Activated CD4-positive, alpha-beta memory T cell treated with anti-CD3 and anti-CD28 coated beads for 36 hours (primary cell): ENCODE measurements around the gene ANKRD34A. TPM values are rescaled to one million over a fixed set of nuclear protein-coding genes. Genes with fewer than 3 reads are reported as not detected.

Experiments used
- CTCF ChIA-PET: fragments of 350-600 bp; sonication (Branson Sonifier 250); formaldehyde crosslinking; loops from one replicate; lab custom pipeline; 2021; ENCODE audit warnings: antibody characterized with exemption, inconsistent platforms; lab: Charles Lee
- POLR2A ChIA-PET: fragments of 350-600 bp; sonication (Branson Sonifier 250); formaldehyde crosslinking; loops from one replicate; lab custom pipeline; 2021; ENCODE audit warnings: antibody characterized with exemption; lab: Charles Lee
- DNase-seq: peaks from one replicate; pipeline ENCODE4 v3.0.0-alpha.2; 2020
- H3K27ac Mint-ChIP-seq: one replicate; pipeline ENCODE4 v1.8.0; 2021; ENCODE audit warnings: mixed read lengths
- H3K27me3 Mint-ChIP-seq: one replicate; pipeline ENCODE4 v1.8.0; 2021; ENCODE audit warnings: mixed read lengths
- H3K36me3 Mint-ChIP-seq: one replicate; pipeline ENCODE4 v1.8.0; 2021; ENCODE audit warnings: mixed read lengths
- H3K4me1 Mint-ChIP-seq: one replicate; pipeline ENCODE4 v1.8.0; 2021; ENCODE audit warnings: low read depth, mixed read lengths
- H3K4me3 Mint-ChIP-seq: one replicate; pipeline ENCODE4 v1.8.0; 2021; ENCODE audit warnings: mild to moderate bottlenecking, mixed read lengths
- H3K9me3 Mint-ChIP-seq: one replicate; pipeline ENCODE4 v1.8.0; 2021; ENCODE audit warnings: mixed read lengths
- intact Hi-C: fragments of 100-400 bp; cut with micrococcal nuclease; formaldehyde crosslinking; loops from one replicate; pipeline ENCODE4 v1.15.1; 2023
- total RNA-seq, 2 experiments: library from RNA; stranded (reverse); gene quantifications; one replicate each; pipeline ENCODE4 v1.2.3, GENCODE V29; 2021

ANKRD34A gene
- total RNA-seq, 2 experiments from 2014 or later, result 4.6 to 4.7 TPM

DNA sequence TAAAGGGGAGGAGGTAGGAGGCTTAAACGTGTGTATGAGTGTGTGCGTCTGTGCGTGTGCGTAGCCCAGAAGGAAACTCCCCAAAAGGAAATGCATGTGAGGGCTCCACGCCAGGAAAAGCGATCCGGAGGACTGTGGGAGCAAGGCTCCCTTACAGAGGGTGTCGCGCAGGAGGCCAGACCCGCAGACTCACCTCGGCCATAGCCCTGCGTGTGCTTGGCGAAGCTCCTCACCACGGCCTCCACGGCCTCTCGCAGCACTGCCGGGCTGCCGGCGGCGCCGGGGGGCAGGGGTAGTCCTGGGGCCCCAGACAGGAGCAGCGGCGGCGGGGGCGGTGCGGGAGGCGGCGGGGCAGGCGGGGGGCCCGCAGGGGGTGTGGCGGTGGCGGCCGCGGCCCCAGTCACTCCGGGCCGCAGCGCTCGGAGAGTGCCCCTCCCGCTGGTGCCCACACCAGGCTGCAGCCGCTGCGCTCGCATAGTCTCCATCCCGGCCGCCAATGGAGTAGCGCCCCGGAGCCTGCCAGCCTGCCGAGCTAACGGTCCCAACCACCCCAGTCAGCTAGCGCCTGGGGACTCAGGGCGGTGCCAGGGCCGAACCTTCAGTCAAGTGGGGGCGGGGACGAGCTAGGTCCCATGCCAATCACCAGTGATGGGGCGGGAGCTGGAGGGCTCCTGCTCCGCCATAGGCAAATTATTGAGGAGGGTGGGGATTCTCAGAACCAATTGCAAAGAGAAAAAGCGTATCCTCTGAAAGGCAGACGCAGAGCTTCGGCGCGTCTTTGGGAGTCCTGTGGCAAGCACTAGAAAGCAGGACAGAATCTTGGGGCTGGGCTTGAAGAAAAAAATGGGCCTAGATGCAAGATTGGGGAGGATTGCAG lies 6.7 kb downstream of the ANKRD34A start, which contains the start of gene LIX1L:
TSS of gene LIX1L (minus strand) at position 575 of the 877 bp plus-strand sequence. CDS start at position 485, 90 bp downstream.
- H3K27me3 Mint-ChIP-seq, result no peaks in the 10 kb centered on the region
- H3K4me1 Mint-ChIP-seq, result peaks cover 57% of the 10 kb centered on the region
- no peaks in the 10 kb centered on the region for H3K9me3 Mint-ChIP-seq
- peak within 1 kb of the TSS; percentile 87 for H3K4me3 Mint-ChIP-seq
- ChIA-PET CTCF (interaction anchor here (0.7 to 3.1 kb wide), 13 partner anchors 11 to 112 kb away, joined by 3 to 29 read pairs (median 6); partner anchors contain the start of genes NUDT17, PEX11B, PIAS3 and RBM8A), POLR2A (interaction anchor here (0.9 to 3.6 kb wide), 9 partner anchors 21 to 99 kb away, joined by 3 to 46 read pairs (median 9); partner anchors contain the start of genes PEX11B, PIAS3, RBM8A and TXNIP)
- peak within 1 kb of the TSS; percentile 79 for H3K27ac Mint-ChIP-seq
- peaks cover 7% of the 10 kb centered on the region for H3K36me3 Mint-ChIP-seq
- peak; percentile 97 for DNase-seq
- intact Hi-C loops, result loop anchor here (1.0 to 5.0 kb wide), 5 partner anchors 31 to 130 kb away; partner anchors contain the start of genes PEX11B, PIAS3, RBM8A and TXNIP

DNA sequence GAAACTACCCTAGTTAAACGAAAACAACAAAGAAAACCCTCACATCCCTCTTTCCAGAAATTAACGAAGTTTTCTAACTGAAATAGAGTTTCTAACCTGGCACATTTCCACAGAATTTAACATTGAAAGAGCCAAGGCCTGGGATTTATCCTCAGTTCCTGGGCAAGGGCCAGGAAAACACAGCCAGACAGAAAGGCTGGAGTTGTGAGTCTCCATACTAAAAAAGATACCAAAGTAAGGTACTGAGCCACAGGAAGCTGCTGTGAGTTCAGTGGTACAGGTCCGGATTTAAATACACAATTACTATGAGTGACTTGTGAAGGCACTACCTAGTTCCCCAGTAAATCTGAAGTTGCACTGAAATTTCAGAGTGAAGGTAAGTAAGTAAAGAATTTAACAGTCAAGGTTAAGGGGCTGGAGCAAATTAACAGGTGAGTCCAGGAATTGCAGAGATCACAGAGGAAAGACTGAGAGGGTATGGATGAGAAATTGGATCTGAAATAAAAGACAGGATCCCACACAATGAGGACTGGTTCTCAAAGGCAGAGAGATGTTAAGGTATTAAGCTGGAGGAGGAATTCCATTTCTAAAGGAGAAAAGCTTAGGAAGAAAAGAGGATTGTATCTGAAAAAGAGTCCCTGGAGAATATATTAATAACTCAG lies 7.5 kb downstream of the ANKRD34A start:
- Mint-ChIP-seq H3K9me3 (no peaks in the 10 kb centered on the region), H3K4me1 (peaks cover 56% of the 10 kb centered on the region), H3K27ac (peak overlapping the region; percentile 79), H3K27me3 (no peaks in the 10 kb centered on the region), H3K36me3 (peaks cover 9% of the 10 kb centered on the region), H3K4me3 (peak overlapping the region; percentile 87)
- ChIA-PET POLR2A (interaction anchor here (1.2 to 3.6 kb wide), 4 partner anchors 7 to 98 kb away, joined by 3 to 46 read pairs (median 16); partner anchors contain the start of genes ANKRD34A, PEX11B, PIAS3 and POLR3GL), CTCF (interaction anchor here (1.1 to 3.1 kb wide), 5 partner anchors 22 to 111 kb away, joined by 3 to 29 read pairs (median 11); partner anchors contain the start of genes NUDT17, PEX11B and RBM8A)
- intact Hi-C loops, result loop anchor here (2.0 to 5.0 kb wide), 2 partner anchors 30 to 130 kb away; partner anchors contain the start of gene RBM8A
- no peak for DNase-seq

DNA sequence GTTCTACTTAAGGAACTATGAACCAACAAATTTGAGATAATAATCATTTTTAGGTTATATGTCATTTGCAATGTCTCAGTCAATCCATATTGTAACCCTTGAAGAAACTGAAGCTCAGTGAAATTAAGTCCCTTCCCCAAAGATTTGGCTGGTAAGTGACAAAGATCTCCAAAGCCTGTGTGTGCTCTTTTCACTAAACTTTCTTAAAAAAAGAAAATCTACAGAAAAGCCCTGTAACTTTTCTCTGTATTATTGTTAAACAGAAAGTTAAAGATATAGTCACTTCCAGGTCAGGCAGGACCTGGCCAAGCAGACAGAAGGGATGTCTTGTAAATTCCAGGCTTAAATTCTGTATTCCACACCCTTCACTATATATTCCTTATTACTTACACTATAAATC lies 8.0 kb downstream of the ANKRD34A start:
- Mint-ChIP-seq H3K27me3 (no peaks in the 10 kb centered on the region), H3K27ac (peak overlapping the region; percentile 79), H3K4me1 (peaks cover 60% of the 10 kb centered on the region), H3K36me3 (peaks cover 14% of the 10 kb centered on the region), H3K9me3 (no peaks in the 10 kb centered on the region), H3K4me3 (peak overlapping the region; percentile 87)
- DNase-seq, result no peak
- ChIA-PET CTCF (interaction anchor here (1.1 to 3.1 kb wide), 2 partner anchors 25 to 111 kb away, joined by 3 to 29 read pairs; partner anchors contain the start of gene NUDT17), POLR2A (interaction anchor here (1.2 to 3.6 kb wide), 2 partner anchors 8 to 29 kb away, joined by 3 to 46 read pairs; partner anchors contain the start of genes ANKRD34A, POLR3GL and RBM8A)
- intact Hi-C loops, result loop anchor here (2.0 to 5.0 kb wide), 2 partner anchors 30 to 129 kb away; partner anchors contain the start of gene RBM8A

DNA sequence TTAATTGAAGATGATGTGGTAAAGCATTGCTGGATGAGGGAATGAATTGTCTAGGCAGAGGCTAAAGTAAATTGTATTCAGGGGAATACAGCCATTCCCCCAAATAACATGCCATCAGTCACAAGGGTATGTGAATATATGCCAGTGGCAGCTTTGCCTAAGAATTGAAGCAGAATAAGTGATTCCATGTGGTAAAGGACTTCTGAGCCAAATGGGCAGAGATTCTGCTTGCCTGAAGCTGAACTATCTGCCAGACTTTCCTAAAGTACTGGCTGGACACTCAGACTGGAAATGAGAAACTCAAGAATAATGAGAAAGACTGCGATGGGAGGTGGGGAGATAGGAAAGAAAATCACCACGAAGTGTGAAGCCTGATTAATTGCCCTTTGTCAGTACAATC lies 8.9 kb downstream of the ANKRD34A start:
- peaks cover 14% of the 10 kb centered on the region for H3K36me3 Mint-ChIP-seq
- no peak for DNase-seq
- intact Hi-C loops, result loop anchor here (5.0 kb wide), 1 partner anchor 128 kb away; no protein-coding TSS in a partner anchor
- H3K27ac Mint-ChIP-seq, result no peak overlapping the region
- H3K9me3 Mint-ChIP-seq, result no peaks in the 10 kb centered on the region
- H3K4me1 Mint-ChIP-seq, result peaks cover 62% of the 10 kb centered on the region
- no peak overlapping the region for H3K4me3 Mint-ChIP-seq
- ChIA-PET POLR2A (interaction anchor here (1.2 kb wide), 1 partner anchor 9 kb away, joined by 3 read pairs; the partner anchor contains the start of genes ANKRD34A and POLR3GL), CTCF (interaction anchor here (1.2 to 1.8 kb wide), 3 partner anchors 46 to 110 kb away, joined by 3 to 7 read pairs (median 3); partner anchors contain the start of genes ITGA10 and NUDT17)
- H3K27me3 Mint-ChIP-seq, result no peaks in the 10 kb centered on the region

DNA sequence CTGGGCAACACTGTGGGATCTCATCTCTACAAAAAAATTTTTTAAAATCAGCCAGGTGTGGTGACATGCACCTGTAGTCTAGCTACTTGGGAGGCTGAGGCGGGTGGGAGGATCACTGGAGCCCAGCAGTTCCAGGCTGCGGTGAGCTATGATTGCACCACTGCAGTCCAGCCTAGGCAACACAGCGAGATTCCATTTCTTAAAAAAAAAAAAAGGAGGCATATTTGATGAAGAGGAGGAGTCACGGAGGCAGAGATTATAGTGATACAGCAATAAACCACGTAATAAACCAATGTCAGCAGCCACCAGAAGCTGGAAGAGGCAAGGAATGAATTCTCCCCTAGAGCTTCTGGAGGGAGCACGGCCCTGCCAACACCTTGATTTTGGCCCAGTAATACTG lies 10.5 kb downstream of the ANKRD34A start:
- Mint-ChIP-seq H3K27me3 (no peaks in the 10 kb centered on the region), H3K4me3 (no peak overlapping the region), H3K4me1 (peaks cover 61% of the 10 kb centered on the region), H3K27ac (no peak overlapping the region), H3K36me3 (peaks cover 14% of the 10 kb centered on the region), H3K9me3 (no peaks in the 10 kb centered on the region)
- intact Hi-C loops, result no loop called here
- POLR2A ChIA-PET, result interaction anchor here (0.6 to 0.9 kb wide), 2 partner anchors 15 to 67 kb away, joined by 3 to 7 read pairs; no protein-coding TSS in a partner anchor
- CTCF ChIA-PET, result interaction anchor here (1.4 to 1.8 kb wide), 2 partner anchors 44 to 109 kb away, joined by 3 to 7 read pairs; partner anchors contain the start of genes ITGA10 and NUDT17
- no peak for DNase-seq

DNA sequence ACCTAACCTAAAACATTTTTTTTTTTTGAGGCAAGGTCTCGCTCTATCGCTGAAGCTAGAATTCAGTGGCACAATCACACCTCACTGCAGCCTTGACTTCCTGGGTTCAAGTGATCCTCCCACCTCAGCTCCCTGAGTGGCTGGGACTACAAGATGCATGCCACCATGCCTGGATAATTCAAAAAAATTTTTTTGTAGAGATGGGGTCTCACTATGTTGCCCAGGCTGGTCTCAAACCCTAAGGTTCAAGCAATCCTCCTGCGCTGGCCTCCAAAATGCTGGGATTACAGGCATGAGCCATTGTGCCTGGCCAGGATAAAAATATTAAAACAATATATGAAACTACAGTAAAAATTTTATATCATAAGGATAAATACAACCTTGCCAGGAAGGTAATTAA lies 11.5 kb downstream of the ANKRD34A start:
- DNase-seq, result no peak
- peaks cover 54% of the 10 kb centered on the region for H3K4me1 Mint-ChIP-seq
- intact Hi-C loops, result no loop called here
- CTCF ChIA-PET, result no interaction called here
- no peaks in the 10 kb centered on the region for H3K9me3 Mint-ChIP-seq
- no peak overlapping the region for H3K27ac Mint-ChIP-seq
- peaks cover 14% of the 10 kb centered on the region for H3K36me3 Mint-ChIP-seq
- H3K4me3 Mint-ChIP-seq, result no peak overlapping the region
- no peaks in the 10 kb centered on the region for H3K27me3 Mint-ChIP-seq
- POLR2A ChIA-PET, result no interaction called here

DNA sequence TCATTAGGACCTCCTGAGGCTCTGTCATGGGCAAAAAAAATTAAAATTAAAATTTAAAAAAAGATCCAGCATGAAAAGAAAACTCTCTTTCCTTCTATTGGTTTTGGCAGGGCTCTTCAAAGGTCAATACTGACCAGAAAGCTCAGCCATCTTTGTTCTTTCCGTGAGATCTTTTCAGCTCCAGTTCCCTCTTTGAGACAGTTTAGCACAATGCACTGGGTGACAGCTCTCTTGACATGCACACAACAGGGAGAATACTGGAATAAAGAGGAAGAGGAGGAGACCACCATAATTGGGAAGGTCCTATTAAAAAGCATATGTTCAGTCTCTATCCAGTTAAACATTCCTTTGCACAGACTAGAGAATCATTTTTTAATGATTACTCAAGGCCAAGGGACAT lies 12.8 kb downstream of the ANKRD34A start:
- ChIA-PET CTCF (no interaction called here), POLR2A (no interaction called here)
- no peaks in the 10 kb centered on the region for H3K27me3 Mint-ChIP-seq
- H3K4me1 Mint-ChIP-seq, result peaks cover 52% of the 10 kb centered on the region
- intact Hi-C loops, result no loop called here
- no peak overlapping the region for H3K4me3 Mint-ChIP-seq
- H3K9me3 Mint-ChIP-seq, result no peaks in the 10 kb centered on the region
- H3K27ac Mint-ChIP-seq, result no peak overlapping the region
- H3K36me3 Mint-ChIP-seq, result peaks cover 13% of the 10 kb centered on the region
- DNase-seq, result no peak

DNA sequence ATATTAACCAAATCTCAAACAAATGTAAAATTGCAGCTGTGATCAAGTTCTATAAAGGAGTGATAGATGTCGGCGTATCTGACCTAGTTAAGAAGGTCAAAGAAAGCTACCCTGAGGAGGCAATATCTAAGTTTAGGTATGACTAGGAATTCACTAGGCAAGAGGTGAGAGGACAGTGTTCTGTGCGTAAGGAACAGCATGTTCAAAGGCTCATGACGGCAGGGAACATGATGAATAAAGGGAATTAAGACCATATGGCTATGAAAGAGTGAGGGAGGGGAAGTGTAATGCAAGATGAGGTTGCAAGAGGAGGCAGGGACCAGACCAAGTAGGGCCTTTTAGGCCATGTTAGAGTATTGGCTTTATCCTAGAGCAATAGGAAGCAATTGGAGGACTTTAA lies 15.2 kb downstream of the ANKRD34A start:
- DNase-seq, result no peak
- no peak overlapping the region for H3K4me3 Mint-ChIP-seq
- intact Hi-C loops, result no loop called here
- ChIA-PET CTCF (interaction anchor here (0.8 to 1.3 kb wide), 2 partner anchors 15 to 104 kb away, joined by 4 read pairs; partner anchors contain the start of genes ANKRD34A, NUDT17 and POLR3GL), POLR2A (interaction anchor here (0.7 kb wide), 1 partner anchor 76 kb away, joined by 3 read pairs; no protein-coding TSS in a partner anchor)
- no peaks in the 10 kb centered on the region for H3K27me3 Mint-ChIP-seq
- H3K27ac Mint-ChIP-seq, result peak overlapping the region; percentile 5
- H3K36me3 Mint-ChIP-seq, result peaks cover 18% of the 10 kb centered on the region
- H3K9me3 Mint-ChIP-seq, result no peaks in the 10 kb centered on the region
- peaks cover 36% of the 10 kb centered on the region for H3K4me1 Mint-ChIP-seq

DNA sequence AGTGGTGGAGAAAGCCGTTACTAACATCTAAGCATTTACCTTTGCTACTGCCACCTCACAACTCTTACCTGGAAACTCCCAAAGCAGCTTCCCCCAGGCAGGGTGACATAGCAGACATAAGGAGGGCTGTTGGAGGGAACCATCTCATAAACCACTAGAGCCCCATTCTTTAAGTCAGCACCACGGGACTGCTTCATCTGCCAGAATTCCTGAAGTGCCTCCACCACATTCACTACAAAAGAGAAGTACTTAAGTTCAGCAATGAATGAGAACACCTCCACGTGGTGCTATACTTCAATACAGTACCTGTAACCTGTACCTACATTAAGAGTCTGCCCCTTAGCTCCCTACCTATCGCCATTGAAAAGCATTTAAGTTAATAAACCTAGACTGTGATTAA lies 16.8 kb downstream of the ANKRD34A start:
- POLR2A ChIA-PET, result no interaction called here
- intact Hi-C loops, result no loop called here
- Mint-ChIP-seq H3K4me1 (peaks cover 26% of the 10 kb centered on the region), H3K4me3 (no peak overlapping the region), H3K36me3 (peaks cover 18% of the 10 kb centered on the region), H3K27me3 (no peaks in the 10 kb centered on the region), H3K9me3 (no peaks in the 10 kb centered on the region), H3K27ac (no peak overlapping the region)
- no peak for DNase-seq
- CTCF ChIA-PET, result no interaction called here

DNA sequence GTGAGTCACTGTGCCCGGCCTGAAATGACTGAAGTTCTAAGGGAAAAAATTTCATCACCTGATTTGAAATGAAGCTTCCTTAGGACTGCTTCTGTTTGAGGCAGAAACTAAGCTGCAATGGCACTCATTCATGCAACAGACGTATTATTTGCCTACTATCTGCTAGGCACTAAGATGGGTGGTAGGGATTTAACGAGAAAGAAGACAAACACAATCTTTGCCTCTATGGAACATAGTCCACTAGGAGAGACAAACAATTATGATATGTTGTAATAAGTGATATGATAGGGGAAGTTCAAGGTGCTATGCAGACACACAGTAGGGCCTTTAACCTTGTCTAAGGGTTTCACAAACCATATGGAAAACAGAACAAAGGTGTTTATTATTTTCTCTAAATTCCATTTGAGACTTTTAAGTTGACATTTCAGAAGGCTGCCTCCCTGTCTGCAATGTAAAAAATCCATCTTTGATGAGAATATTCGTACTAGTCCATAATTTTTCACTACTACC lies 17.8 kb downstream of the ANKRD34A start:
- Mint-ChIP-seq H3K9me3 (no peaks in the 10 kb centered on the region), H3K27ac (no peak overlapping the region), H3K36me3 (peaks cover 16% of the 10 kb centered on the region), H3K4me1 (peaks cover 23% of the 10 kb centered on the region), H3K4me3 (no peak overlapping the region), H3K27me3 (no peaks in the 10 kb centered on the region)
- no peak for DNase-seq
- intact Hi-C loops, result no loop called here
- CTCF ChIA-PET, result interaction anchor here (1.0 kb wide), 1 partner anchor 101 kb away, joined by 4 read pairs; the partner anchor contains the start of gene NUDT17
- POLR2A ChIA-PET, result no interaction called here

DNA sequence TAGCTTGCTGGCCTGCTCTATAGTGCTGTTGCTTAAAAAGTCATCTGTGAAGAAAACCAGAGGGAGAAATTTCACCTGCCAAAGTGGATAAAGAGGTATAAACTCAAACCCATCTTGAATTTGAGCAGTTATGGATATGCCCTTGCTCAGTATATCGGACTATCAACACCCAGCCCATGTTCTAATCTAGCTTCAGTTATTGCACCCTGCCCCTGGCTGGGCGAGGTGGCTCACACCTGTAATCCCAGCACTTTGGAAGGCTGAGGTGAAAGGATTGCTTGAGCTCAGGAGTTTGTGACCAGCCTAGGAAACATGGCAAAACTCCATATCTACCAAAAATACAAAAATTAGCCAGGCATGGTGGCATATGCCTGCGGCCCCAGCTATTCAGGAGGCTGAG lies 19.8 kb downstream of the ANKRD34A start:
- no peak for DNase-seq
- peaks cover 15% of the 10 kb centered on the region for H3K36me3 Mint-ChIP-seq
- H3K27me3 Mint-ChIP-seq, result no peaks in the 10 kb centered on the region
- H3K9me3 Mint-ChIP-seq, result no peaks in the 10 kb centered on the region
- peaks cover 10% of the 10 kb centered on the region for H3K4me1 Mint-ChIP-seq
- ChIA-PET CTCF (interaction anchor here (0.8 to 1.4 kb wide), 3 partner anchors 20 to 59 kb away, joined by 3 read pairs; partner anchors contain the start of genes ANKRD34A, ITGA10 and POLR3GL), POLR2A (no interaction called here)
- H3K4me3 Mint-ChIP-seq, result no peak overlapping the region
- intact Hi-C loops, result no loop called here
- no peak overlapping the region for H3K27ac Mint-ChIP-seq
